Activated B cell treated with CpG ODN at 0.5 μM for 24 hours (primary cell): ENCODE measurements around the gene HSPA4L. TPM values are rescaled to one million over a fixed set of nuclear protein-coding genes. Genes with fewer than 3 reads are reported as not detected.

Experiments
- ATAC-seq: fragments of 200-7000 bp; cut with Tn5 transposase; one replicate; pipeline ENCODE4 v1.10.0; 2021; ENCODE audit warnings: low read depth, mild to moderate bottlenecking, moderate library complexity
- CTCF ChIA-PET: fragments of 350-600 bp; sonication (Branson Sonifier 250); formaldehyde crosslinking; loops from one replicate; lab custom pipeline; 2021; ENCODE audit warnings: antibody characterized with exemption; lab: Charles Lee
- POLR2A ChIA-PET: fragments of 350-600 bp; sonication (Branson Sonifier 250); formaldehyde crosslinking; loops from one replicate; lab custom pipeline; 2021; ENCODE audit warnings: antibody characterized with exemption; lab: Charles Lee
- DNase-seq: peaks from one replicate; pipeline ENCODE4 v3.0.0; 2022
- H3K27ac Mint-ChIP-seq: one replicate; pipeline ENCODE4 v1.8.0; 2020; ENCODE audit warnings: mixed read lengths
- H3K27me3 Mint-ChIP-seq: one replicate; pipeline ENCODE4 v1.8.0; 2021; ENCODE audit warnings: mixed read lengths
- H3K36me3 Mint-ChIP-seq: one replicate; pipeline ENCODE4 v1.8.0; 2021; ENCODE audit warnings: low read depth, mixed read lengths
- H3K4me1 Mint-ChIP-seq: one replicate; pipeline ENCODE4 v1.8.0; 2021; ENCODE audit warnings: mixed read lengths
- H3K4me3 Mint-ChIP-seq: one replicate; pipeline ENCODE4 v1.8.0; 2020; ENCODE audit warnings: mild to moderate bottlenecking, mixed read lengths
- H3K9me3 Mint-ChIP-seq: one replicate; pipeline ENCODE4 v1.8.0; 2020; ENCODE audit warnings: mixed read lengths
- CTCF ChIP-seq: fragments of 200-600 bp; IDR thresholded peaks from one replicate; pipeline ENCODE4 v1.8.0; 2022; ENCODE audit warnings: antibody characterized with exemption, mild to moderate bottlenecking
- intact Hi-C: fragments of 100-400 bp; cut with micrococcal nuclease; formaldehyde crosslinking; loops from one replicate; pipeline ENCODE4 v1.15.1; 2024
- total RNA-seq: library from RNA; stranded (reverse); gene quantifications from 2 replicates; pipeline ENCODE4 v1.2.3, GENCODE V29; 2022

HSPA4L gene
- total RNA-seq, 1 donor from 2014 or later = 0.13 TPM

GRCh38 chr4:127868196-127868595, 86.1 kb downstream of the HSPA4L start:
- Mint-ChIP-seq H3K9me3 (peaks cover 2% of the 10 kb centered on the region), H3K36me3 (peaks cover 2% of the 10 kb centered on the region), H3K27me3 (no peaks in the 10 kb centered on the region), H3K4me3 (no peak overlapping the region), H3K27ac (no peak overlapping the region), H3K4me1 (no peaks in the 10 kb centered on the region)
- ChIA-PET POLR2A (no interaction called here), CTCF (no interaction called here)
- TF ChIP-seq CTCF = no peak
- ATAC-seq (no peak), DNase-seq (no peak)
- intact Hi-C loops = no loop called here

- H3K4me3 Mint-ChIP-seq = no peak overlapping the region
- ChIA-PET CTCF (no interaction called here), POLR2A (no interaction called here)
- H3K4me1 Mint-ChIP-seq = no peaks in the 10 kb centered on the region
- no peaks in the 10 kb centered on the region for H3K9me3 Mint-ChIP-seq
- ATAC-seq (no peak), DNase-seq (no peak)
- no peak for TF ChIP-seq CTCF
- H3K36me3 Mint-ChIP-seq = peaks cover 3% of the 10 kb centered on the region
- no peaks in the 10 kb centered on the region for H3K27me3 Mint-ChIP-seq
- no peak overlapping the region for H3K27ac Mint-ChIP-seq
- intact Hi-C loops = no loop called here
These were observed 88.2 kb downstream of the HSPA4L start for GRCh38 chr4:127870281-127870680.

GRCh38 chr4:127870688-127871087, 88.6 kb downstream of the HSPA4L start:
- ATAC-seq (no peak), DNase-seq (no peak)
- Mint-ChIP-seq H3K36me3 (peaks cover 4% of the 10 kb centered on the region), H3K27ac (no peak overlapping the region), H3K27me3 (no peaks in the 10 kb centered on the region), H3K9me3 (no peaks in the 10 kb centered on the region), H3K4me3 (no peak overlapping the region), H3K4me1 (no peaks in the 10 kb centered on the region)
- TF ChIP-seq CTCF = no peak
- intact Hi-C loops = no loop called here
- POLR2A ChIA-PET = no interaction called here
- CTCF ChIA-PET = no interaction called here

GRCh38 chr4:127875791-127876190, 93.7 kb downstream of the HSPA4L start:
- no peaks in the 10 kb centered on the region for H3K27me3 Mint-ChIP-seq
- H3K9me3 Mint-ChIP-seq = no peaks in the 10 kb centered on the region
- peaks cover 8% of the 10 kb centered on the region for H3K4me1 Mint-ChIP-seq
- no peak overlapping the region for H3K4me3 Mint-ChIP-seq
- H3K27ac Mint-ChIP-seq = no peak overlapping the region
- no peak for ATAC-seq
- no peak for DNase-seq
- peaks cover 8% of the 10 kb centered on the region for H3K36me3 Mint-ChIP-seq
- intact Hi-C loops = no loop called here
- CTCF ChIA-PET = no interaction called here
- no peak for TF ChIP-seq CTCF
- POLR2A ChIA-PET = interaction anchor here (0.6 to 1.2 kb wide), 2 partner anchors 90 to 91 kb away, joined by 4 read pairs; partner anchors contain the start of genes ABHD18 and MFSD8

GRCh38 chr4:127880763-127881562, 98.8 kb downstream of the HSPA4L start, which contains the start of gene PLK4:
PLK4 (plus strand) TSS chr4:127880893; CDS start chr4:127881135, 242 bp downstream.
- Mint-ChIP-seq H3K4me3 (peak within 1 kb of the TSS; percentile 94), H3K27ac (peak within 1 kb of the TSS; percentile 97), H3K27me3 (no peaks in the 10 kb centered on the region), H3K4me1 (peaks cover 18% of the 10 kb centered on the region), H3K9me3 (no peaks in the 10 kb centered on the region), H3K36me3 (peaks cover 10% of the 10 kb centered on the region)
- ChIA-PET POLR2A (interaction anchor here (0.5 to 3.0 kb wide), 6 partner anchors 58 to 1215 kb away, joined by 3 to 20 read pairs (median 4); partner anchors contain the start of genes ABHD18, C4orf33, LARP1B and MFSD8), CTCF (no interaction called here)
- TF ChIP-seq CTCF = no peak
- intact Hi-C loops = loop anchor here (1.0 to 2.0 kb wide), 7 partner anchors 84 to 1212 kb away; partner anchors contain the start of genes ABHD18, HSPA4L, JADE1 and LARP1B
- DNase-seq = peak; percentile 88
- ATAC-seq = peak; percentile 97
